HEK293 (cell line): ENCODE measurements around the gene ZNF492.
"Not testable (repeated sequence)": the region's sequence is repeated elsewhere in the genome, so short reads cannot be mapped to it uniquely, and the experiment has no call there.

ENCODE experiments used
- CTCF ChIA-PET: fragments of 350-600 bp; formaldehyde crosslinking; extraction: SDS; loops from one replicate; lab custom pipeline; 2021; ENCODE audit warnings: antibody characterized with exemption; lab: Yijun Ruan, JAX
- POLR2A ChIA-PET: fragments of 300-600 bp; formaldehyde crosslinking; extraction: SDS; loops from one replicate; lab custom pipeline; 2020; ENCODE audit warnings: antibody characterized with exemption, inconsistent platforms; lab: Yijun Ruan, JAX
- H3K27ac ChIP-seq: fragments of 200-500 bp; sonication (Bioruptor generic); 2 replicates; pipeline ENCODE4 v1.5.1; 2014; ENCODE audit warnings: low read depth, low read length, control low read depth, inconsistent platforms; ENCODE audit errors: extremely low read depth
- H3K36me3 ChIP-seq, 2 experiments: fragments of 200-500 bp in 1 of 2; sonication (Bioruptor generic) in 1 of 2; 1 replicate in 1 of 2; 2 replicates in 1 of 2; pipeline ENCODE4 v1.5.1; 2014 to 2017; ENCODE audit warnings: inconsistent platforms in 2 of 2, low read length in 2 of 2; ENCODE audit not compliant: control insufficient read depth in 2 of 2, insufficient read depth in 1 of 2
- H3K4me1 ChIP-seq: fragments of 200-500 bp; sonication (Bioruptor generic); 2 replicates; pipeline ENCODE4 v1.5.1; 2014; ENCODE audit warnings: mild to moderate bottlenecking, low read length, inconsistent platforms; ENCODE audit not compliant: control insufficient read depth, insufficient read depth
- H3K4me3 ChIP-seq: 2 replicates; pipeline ENCODE4 v1.5.1; 2011; ENCODE audit warnings: low read depth, mild to moderate bottlenecking, control low read depth, low read length, moderate library complexity
- H3K9me3 ChIP-seq: fragments of 200-500 bp; sonication (Bioruptor generic); 2 replicates; pipeline ENCODE4 v1.5.1; 2014; ENCODE audit warnings: low read depth, low read length, inconsistent platforms; ENCODE audit not compliant: control insufficient read depth, insufficient read depth
- GLIS1 ChIP-seq: fragments of 450-650 bp; formaldehyde crosslinking; IDR thresholded peaks from 2 replicates; pipeline ENCODE4 v1.5.1; 2016; ENCODE audit warnings: missing biosample characterization, missing genetic modification characterization
- MZF1 ChIP-seq: fragments of 450-650 bp; formaldehyde crosslinking; IDR thresholded peaks from 2 replicates; pipeline ENCODE4 v1.5.1; 2017; ENCODE audit warnings: missing biosample characterization, missing genetic modification characterization, borderline replicate concordance
- ZNF335 ChIP-seq: fragments of 450-650 bp; formaldehyde crosslinking; conservative IDR thresholded peaks from 2 replicates; pipeline ENCODE4 v1.5.1; 2016; ENCODE audit warnings: missing biosample characterization, missing genetic modification characterization
- ZNF341 ChIP-seq: fragments of 450-650 bp; formaldehyde crosslinking; IDR thresholded peaks from 2 replicates; pipeline ENCODE4; 2016; ENCODE audit warnings: low read depth, missing biosample characterization, missing genetic modification characterization
- ZNF366 ChIP-seq: fragments of 450-650 bp; formaldehyde crosslinking; conservative IDR thresholded peaks from 2 replicates; pipeline ENCODE4 v1.5.1; 2016; ENCODE audit warnings: missing biosample characterization, missing genetic modification characterization
- ZNF580 ChIP-seq: fragments of 450-650 bp; formaldehyde crosslinking; IDR thresholded peaks from 2 replicates; pipeline ENCODE4 v1.5.1; 2016; ENCODE audit warnings: missing biosample characterization, missing genetic modification characterization
- ZNF776 ChIP-seq: fragments of 450-650 bp; formaldehyde crosslinking; IDR thresholded peaks from 2 replicates; pipeline ENCODE4 v1.5.0; 2017; ENCODE audit warnings: missing biosample characterization, missing genetic modification characterization, borderline replicate concordance
- ZNF837 ChIP-seq: fragments of 450-650 bp; formaldehyde crosslinking; IDR thresholded peaks from 2 replicates; pipeline ENCODE4 v1.5.1; 2016; ENCODE audit warnings: missing biosample characterization, missing genetic modification characterization

ZNF492 gene

GRCh38 chr19:22634450-22634827, 315 bp downstream of the ZNF492 start:
- POLR2A ChIA-PET, result interaction anchor here (0.7 to 1.0 kb wide), 2 partner anchors 761 to 799 kb away, joined by 4 read pairs; no protein-coding TSS in a partner anchor
- H3K27ac ChIP-seq, result no peak overlapping the region
- no peaks in the 10 kb centered on the region for H3K36me3 ChIP-seq
- CTCF ChIA-PET, result no interaction called here
- no peaks in the 10 kb centered on the region; the same call in 1 of the 2 replicates for H3K9me3 ChIP-seq
- TF ChIP-seq ZNF335 (tag by site-specific recombination) (peak; percentile 44; the same call in 1 of the 2 replicates), MZF1 (no peak)
- H3K4me1 ChIP-seq, result no peaks in the 10 kb centered on the region
- peak overlapping the region; percentile 70 for H3K4me3 ChIP-seq

DNA sequence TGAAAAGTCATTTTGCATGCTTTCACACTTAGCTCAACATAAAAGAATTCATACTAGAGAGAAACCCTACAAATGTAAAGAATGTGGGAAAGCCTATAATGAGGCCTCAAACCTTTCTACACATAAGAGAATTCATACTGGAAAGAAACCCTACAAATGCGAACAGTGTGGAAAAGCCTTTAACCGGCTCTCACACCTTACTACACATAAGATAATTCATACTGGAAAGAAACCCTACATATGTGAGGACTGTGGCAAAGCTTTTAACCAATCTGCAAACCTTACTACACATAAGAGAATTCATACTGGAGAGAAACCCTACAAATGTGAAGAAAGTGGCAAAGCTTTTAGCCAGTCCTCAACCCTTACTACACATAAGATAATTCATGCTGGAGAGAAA, 51.4 kb downstream of the ZNF492 start:
- H3K4me3 ChIP-seq, POLR2A ChIA-PET, H3K4me1 ChIP-seq, H3K36me3 ChIP-seq, CTCF ChIA-PET, H3K9me3 ChIP-seq, H3K27ac ChIP-seq: not testable (repeated sequence)

DNA sequence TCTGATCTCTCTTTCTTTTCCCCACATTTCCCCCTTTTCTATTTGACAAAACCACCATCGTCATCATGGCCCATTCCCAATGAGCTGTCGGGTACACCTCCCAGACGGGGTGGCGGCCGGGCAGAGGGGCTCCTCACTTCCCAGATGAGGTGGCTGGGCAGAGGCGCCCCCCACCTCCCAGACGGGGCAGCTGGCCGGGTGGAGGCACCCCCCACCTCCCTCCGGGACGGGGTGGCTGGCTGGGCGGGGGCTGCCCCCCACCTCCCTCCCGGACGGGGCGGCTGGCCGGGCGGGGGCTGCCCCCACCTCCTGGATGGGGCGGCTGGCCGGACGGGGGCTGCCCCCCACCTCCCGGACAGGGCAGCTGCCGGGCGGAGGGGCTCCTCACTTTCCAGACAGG, 68.5 kb downstream of the ZNF492 start:
- CTCF ChIA-PET, POLR2A ChIA-PET, H3K4me3 ChIP-seq, H3K36me3 ChIP-seq, H3K9me3 ChIP-seq, H3K27ac ChIP-seq, H3K4me1 ChIP-seq: not testable (repeated sequence)

DNA sequence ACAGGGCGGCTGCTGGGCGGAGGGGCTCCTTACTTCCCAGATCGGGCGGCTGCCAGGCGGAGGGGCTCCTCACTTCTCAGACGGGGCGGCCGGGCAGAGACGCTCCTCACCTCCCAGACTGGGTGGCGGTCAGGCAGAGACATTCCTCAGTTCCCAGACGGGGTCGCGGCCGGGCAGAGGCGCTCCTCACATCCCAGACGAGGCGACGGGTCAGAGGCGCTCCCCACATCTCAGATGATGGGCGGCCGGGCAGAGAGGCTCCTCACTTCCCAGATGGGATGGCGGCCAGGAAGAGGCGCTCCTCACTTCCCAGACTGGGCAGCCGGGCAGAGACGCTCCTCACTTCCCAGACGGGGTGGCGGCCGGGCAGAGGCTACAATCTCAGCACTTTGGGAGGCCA, 69.0 kb downstream of the ZNF492 start:
- H3K27ac ChIP-seq, CTCF ChIA-PET, H3K4me3 ChIP-seq, H3K36me3 ChIP-seq, H3K9me3 ChIP-seq, H3K4me1 ChIP-seq, POLR2A ChIA-PET: not testable (repeated sequence)

- POLR2A ChIA-PET, result no interaction called here
- Histone ChIP-seq H3K36me3 (no peaks in the 10 kb centered on the region), H3K27ac (no peak overlapping the region)
- TF ChIP-seq ZNF580 (tag by site-specific recombination) (no peak), ZNF366 (tag by site-specific recombination) (no peak), GLIS1 (tag by site-specific recombination) (no peak), ZNF776 (tag by site-specific recombination) (no peak), ZNF837 (tag by site-specific recombination) (no peak), ZNF341 (tag by site-specific recombination) (no peak)
- TF ChIP-seq, all 188 proteins: peak for 0
- H3K9me3 ChIP-seq, result no peaks in the 10 kb centered on the region
- CTCF ChIA-PET, result no interaction called here
- H3K4me3 ChIP-seq, result no peak overlapping the region
- no peaks in the 10 kb centered on the region for H3K4me1 ChIP-seq
Measured at GRCh38 chr19:22708983-22709382, 74.9 kb downstream of the ZNF492 start.
